K562 (cell line): ENCODE data around the gene CPLX4. TPM values are rescaled to one million over a fixed set of nuclear protein-coding genes. Genes with fewer than 3 reads are reported as not detected.

Experiments used
- CEBPG ChIP-seq, 3 experiments: fragments of 200-800 bp in 1 of 3; sonication (Bioruptor generic) in 1 of 3; sonication (generic) in 1 of 3; formaldehyde crosslinking in 1 of 3; IDR thresholded peaks in 2 of 3; conservative IDR thresholded peaks in 1 of 3; 2 replicates each; pipeline versions ENCODE4 v1.6.1 to v1.8.0; 2016 to 2022; ENCODE audit warnings: missing compliant biosample characterization in 2 of 3, missing genetic modification characterization in 2 of 3, mild to moderate bottlenecking in 1 of 3, missing genetic modification reagents in 1 of 3
- CTBP1 ChIP-seq: fragments of 450-650 bp; IDR thresholded peaks from 2 replicates; pipeline ENCODE4 v1.6.1; 2016; ENCODE audit warnings: borderline replicate concordance
- CXXC5 ChIP-seq: fragments of 250-450 bp; sonication (Bioruptor Pico); IDR thresholded peaks from 2 replicates; pipeline ENCODE4 v1.8.0; 2022; ENCODE audit warnings: inconsistent platforms, mild to moderate bottlenecking, moderate library complexity
- EGR1 ChIP-seq: fragments of 450-650 bp; conservative IDR thresholded peaks from 2 replicates; pipeline ENCODE4 v1.6.1; 2017; ENCODE audit warnings: mild to moderate bottlenecking
- ELF4 ChIP-seq: fragments of 450-650 bp; formaldehyde crosslinking; IDR thresholded peaks from 2 replicates; pipeline ENCODE4 v1.4.0; 2022; ENCODE audit warnings: missing genetic modification characterization
- HNRNPL ChIP-seq: fragments of 200-400 bp; formaldehyde crosslinking; IDR thresholded peaks from 2 replicates; pipeline ENCODE4 v1.6.1; 2017; ENCODE audit warnings: low read depth, mild to moderate bottlenecking, low read length
- MAZ ChIP-seq, 2 experiments: fragments of 450-650 bp in 1 of 2; sonication (generic) in 1 of 2; formaldehyde crosslinking; IDR thresholded peaks in 1 of 2; conservative IDR thresholded peaks in 1 of 2; 2 replicates each; pipeline versions ENCODE4 v1.4.0 to v1.5.0; 2020; ENCODE audit warnings: mild to moderate bottlenecking in 1 of 2, missing genetic modification reagents in 1 of 2
- NR2C1 ChIP-seq, 2 experiments: fragments of 450-650 bp; IDR thresholded peaks; 2 replicates each; pipeline ENCODE4 v1.6.1; 2017; ENCODE audit warnings: mild to moderate bottlenecking in 2 of 2, antibody characterized with exemption in 1 of 2, inconsistent platforms in 1 of 2, missing compliant biosample characterization in 1 of 2, missing genetic modification characterization in 1 of 2
- PCBP1 ChIP-seq: fragments of 200-400 bp; formaldehyde crosslinking; IDR thresholded peaks from 2 replicates; pipeline ENCODE4 v1.6.1; 2018; ENCODE audit warnings: mild to moderate bottlenecking, low read depth, low read length; ENCODE audit not compliant: poor library complexity, severe bottlenecking
- RBBP5 ChIP-seq: fragments of 200-600 bp; sonication (generic); IDR thresholded peaks from 2 replicates; pipeline ENCODE4 v1.6.1; 2012; ENCODE audit warnings: borderline replicate concordance, mild to moderate bottlenecking, low read length, control low read depth, inconsistent platforms; ENCODE audit not compliant: insufficient read depth, poor library complexity, severe bottlenecking
- RBFOX2 ChIP-seq: fragments of 200-400 bp; formaldehyde crosslinking; IDR thresholded peaks from 2 replicates; pipeline ENCODE4 v1.6.1; 2017; ENCODE audit warnings: low read depth, mild to moderate bottlenecking, low read length, moderate library complexity
- XRCC5 ChIP-seq: fragments of 200-400 bp; formaldehyde crosslinking; IDR thresholded peaks from 2 replicates; pipeline ENCODE4 v1.6.1; 2017; ENCODE audit warnings: low read depth, mild to moderate bottlenecking, low read length
- ZNF79 ChIP-seq: fragments of 250-450 bp; sonication (Bioruptor Pico); IDR thresholded peaks from 2 replicates; pipeline ENCODE4 v1.4.0; 2020; ENCODE audit warnings: low read depth, mild to moderate bottlenecking, moderate library complexity
- polyA plus RNA-seq, 8 experiments: library from polyadenylated mRNA; depleted of rRNA in 4 of 8; stranded (reverse) in 5 of 8; unstranded in 3 of 8; fragments of >200 nt; fragmentation: Nextera tagmentation in 2 of 8; fragmentation: Illumina TruSeq in 1 of 8; extraction: Ambion mirVana in 2 of 8; extraction: Trizol in 1 of 8; gene quantifications; 2 replicates each; pipeline versions ENCODE4 v1.2.1 to v1.2.3, GENCODE V29; 2011 to 2014; ENCODE audit warnings: inconsistent platforms in 1 of 8, missing spikeins in 1 of 8
- total RNA-seq, 7 experiments: library from RNA; depleted of rRNA in 6 of 7; stranded (reverse); fragments of >200 nt in 6 of 7; fragmentation: Illumina TruSeq in 2 of 7; extraction: Trizol in 2 of 7; gene quantifications; 2 replicates each; pipeline versions ENCODE4 v1.2.1 to v1.2.3, GENCODE V29; 2011 to 2021; ENCODE audit warnings: low replicate concordance in 1 of 7
- TF ChIP-seq, protein P1 (sequence below), 3 experiments: fragments of 200-800 bp in 1 of 3; sonication (Bioruptor generic) in 1 of 3; sonication (generic) in 1 of 3; formaldehyde crosslinking in 1 of 3; IDR thresholded peaks; 2 replicates each; pipeline versions ENCODE4 v1.6.1 to v1.8.0; 2016 to 2022; ENCODE audit warnings: mild to moderate bottlenecking in 2 of 3, missing compliant biosample characterization in 2 of 3, missing genetic modification characterization in 2 of 3, missing genetic modification reagents in 1 of 3
- TF ChIP-seq, protein P2 (sequence below): sonication (generic); formaldehyde crosslinking; IDR thresholded peaks from 2 replicates; pipeline ENCODE4 v1.9.0; 2022; ENCODE audit warnings: mild to moderate bottlenecking, missing genetic modification reagents
- TF ChIP-seq, protein P3 (sequence below): fragments of 450-650 bp; formaldehyde crosslinking; IDR thresholded peaks from 2 replicates; pipeline ENCODE4 v1.4.0; 2022; ENCODE audit warnings: missing genetic modification characterization
- TF ChIP-seq, protein P4 (sequence below): fragments of 250-450 bp; sonication (Bioruptor Pico); IDR thresholded peaks from 2 replicates; pipeline ENCODE4 v1.9.0; 2021; ENCODE audit warnings: mild to moderate bottlenecking
- TF ChIP-seq, protein P5 (sequence below): fragments of 250-450 bp; sonication (Bioruptor Pico); IDR thresholded peaks from 2 replicates; pipeline ENCODE4 v1.8.0; 2022; ENCODE audit warnings: inconsistent platforms, mild to moderate bottlenecking, moderate library complexity, borderline replicate concordance
- TF ChIP-seq, protein P6 (sequence below): fragments of 200-800 bp; sonication (Bioruptor generic); IDR thresholded peaks from 2 replicates; pipeline ENCODE4 v1.6.1; 2017; ENCODE audit warnings: missing genetic modification characterization, missing compliant biosample characterization

The CPLX4 gene
- total and polyA plus RNA-seq, 9 of the 15 experiments (the other 6 are each of a cell fraction or from before 2014, with no cell fraction given) = not detected

DNA sequence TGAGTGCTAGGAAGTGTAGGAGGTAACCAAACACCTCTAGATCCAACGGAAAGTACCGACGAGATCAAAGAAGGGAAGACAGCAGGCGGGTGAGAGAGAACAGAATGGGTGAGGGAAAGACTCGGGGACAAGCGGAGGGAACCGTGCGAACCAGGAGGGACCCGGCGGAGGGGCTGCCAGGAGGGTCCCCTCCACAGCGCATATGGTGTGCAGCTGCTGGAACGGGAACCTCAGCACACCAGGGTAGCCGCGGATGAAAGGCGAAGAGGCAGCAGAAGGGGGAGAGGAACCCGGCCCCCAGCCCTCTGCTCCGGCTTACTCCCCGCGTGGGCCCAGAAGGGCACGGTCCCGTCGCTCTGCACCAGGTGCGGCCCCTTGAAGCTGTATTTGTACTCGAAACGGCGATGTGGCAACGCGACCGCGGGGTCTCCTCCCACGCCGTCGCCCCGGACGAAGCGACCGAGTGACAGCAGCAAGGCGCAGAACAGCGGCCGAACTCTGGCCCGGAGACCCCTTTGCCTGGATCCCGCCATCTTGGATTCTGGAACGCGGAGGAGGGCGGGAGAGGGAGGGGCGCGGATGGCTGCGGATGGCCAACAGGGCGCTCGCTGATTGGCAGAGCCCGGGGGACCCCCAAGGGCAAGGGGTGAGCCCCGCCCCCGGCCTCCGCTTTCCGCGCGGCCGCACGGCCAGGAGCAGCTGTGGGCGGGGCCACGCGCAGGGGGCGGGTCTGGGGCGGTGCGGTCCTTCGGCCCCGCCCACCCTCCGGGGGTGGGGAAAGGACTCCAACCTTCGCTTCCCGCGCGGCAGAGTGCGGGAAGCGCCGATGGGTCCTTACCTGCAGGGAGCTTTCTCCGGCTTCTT lies 40.5 kb upstream of the CPLX4 start, which contains the start of gene LMAN1 (continued):
- TF ChIP-seq, protein P1, sequence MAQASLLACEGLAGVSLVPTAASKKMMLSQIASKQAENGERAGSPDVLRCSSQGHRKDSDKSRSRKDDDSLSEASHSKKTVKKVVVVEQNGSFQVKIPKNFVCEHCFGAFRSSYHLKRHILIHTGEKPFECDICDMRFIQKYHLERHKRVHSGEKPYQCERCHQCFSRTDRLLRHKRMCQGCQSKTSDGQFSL (CRISPR knock-in tag; IDR thresholded peaks at IDR 0.05) = no peak
- TF ChIP-seq, protein P1 (tag; IDR thresholded peaks at IDR 0.05) = no peak
- TF ChIP-seq RBFOX2 (peak; percentile 98), CXXC5 (CRISPR knock-in tag) (peak; percentile 38; the same call in 1 of the 2 replicates), NR2C1 (IDR thresholded peaks at IDR 0.05) (peak; percentile 70), NR2C1 (tag; IDR thresholded peaks at IDR 0.05) (peak; percentile 76), ELF4 (CRISPR knock-in tag) (no peak), RBBP5 (peak; percentile 61), HNRNPL (no peak), CEBPG (CRISPR knock-in tag; IDR thresholded peaks at IDR 0.05) (peak; percentile 50; the same call in 1 of the 2 replicates), CEBPG (tag; conservative IDR thresholded peaks at IDR 0.05 in 1 of 2, IDR thresholded peaks at IDR 0.05 in 1 of 2) (no peak), CTBP1 (no peak), XRCC5 (no peak), MAZ (CRISPR knock-in tag; conservative IDR thresholded peaks at IDR 0.05 in 1 of 2, IDR thresholded peaks at IDR 0.05 in 1 of 2) (peak in 1 of 2 experiments; percentile 72; a peak in 3 of 4 replicates), PCBP1 (peak; percentile 63), EGR1 (peak; percentile 50), ZNF79 (no peak)
- TF ChIP-seq, protein P2, sequence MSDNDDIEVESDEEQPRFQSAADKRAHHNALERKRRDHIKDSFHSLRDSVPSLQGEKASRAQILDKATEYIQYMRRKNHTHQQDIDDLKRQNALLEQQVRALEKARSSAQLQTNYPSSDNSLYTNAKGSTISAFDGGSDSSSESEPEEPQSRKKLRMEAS (CRISPR knock-in tag) = peak; percentile 55; the same call in 1 of the 2 replicates
- TF ChIP-seq, protein P3, sequence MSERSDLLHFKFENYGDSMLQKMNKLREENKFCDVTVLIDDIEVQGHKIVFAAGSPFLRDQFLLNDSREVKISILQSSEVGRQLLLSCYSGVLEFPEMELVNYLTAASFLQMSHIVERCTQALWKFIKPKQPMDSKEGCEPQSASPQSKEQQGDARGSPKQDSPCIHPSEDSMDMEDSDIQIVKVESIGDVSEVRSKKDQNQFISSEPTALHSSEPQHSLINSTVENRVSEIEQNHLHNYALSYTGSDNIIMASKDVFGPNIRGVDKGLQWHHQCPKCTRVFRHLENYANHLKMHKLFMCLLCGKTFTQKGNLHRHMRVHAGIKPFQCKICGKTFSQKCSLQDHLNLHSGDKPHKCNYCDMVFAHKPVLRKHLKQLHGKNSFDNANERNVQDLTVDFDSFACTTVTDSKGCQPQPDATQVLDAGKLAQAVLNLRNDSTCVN (CRISPR knock-in tag) = no peak
- TF ChIP-seq, protein P4, sequence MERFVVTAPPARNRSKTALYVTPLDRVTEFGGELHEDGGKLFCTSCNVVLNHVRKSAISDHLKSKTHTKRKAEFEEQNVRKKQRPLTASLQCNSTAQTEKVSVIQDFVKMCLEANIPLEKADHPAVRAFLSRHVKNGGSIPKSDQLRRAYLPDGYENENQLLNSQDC (CRISPR knock-in tag) = no peak
- TF ChIP-seq, protein P5, sequence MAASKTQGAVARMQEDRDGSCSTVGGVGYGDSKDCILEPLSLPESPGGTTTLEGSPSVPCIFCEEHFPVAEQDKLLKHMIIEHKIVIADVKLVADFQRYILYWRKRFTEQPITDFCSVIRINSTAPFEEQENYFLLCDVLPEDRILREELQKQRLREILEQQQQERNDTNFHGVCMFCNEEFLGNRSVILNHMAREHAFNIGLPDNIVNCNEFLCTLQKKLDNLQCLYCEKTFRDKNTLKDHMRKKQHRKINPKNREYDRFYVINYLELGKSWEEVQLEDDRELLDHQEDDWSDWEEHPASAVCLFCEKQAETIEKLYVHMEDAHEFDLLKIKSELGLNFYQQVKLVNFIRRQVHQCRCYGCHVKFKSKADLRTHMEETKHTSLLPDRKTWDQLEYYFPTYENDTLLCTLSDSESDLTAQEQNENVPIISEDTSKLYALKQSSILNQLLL (CRISPR knock-in tag) = no peak
- TF ChIP-seq, protein P6, sequence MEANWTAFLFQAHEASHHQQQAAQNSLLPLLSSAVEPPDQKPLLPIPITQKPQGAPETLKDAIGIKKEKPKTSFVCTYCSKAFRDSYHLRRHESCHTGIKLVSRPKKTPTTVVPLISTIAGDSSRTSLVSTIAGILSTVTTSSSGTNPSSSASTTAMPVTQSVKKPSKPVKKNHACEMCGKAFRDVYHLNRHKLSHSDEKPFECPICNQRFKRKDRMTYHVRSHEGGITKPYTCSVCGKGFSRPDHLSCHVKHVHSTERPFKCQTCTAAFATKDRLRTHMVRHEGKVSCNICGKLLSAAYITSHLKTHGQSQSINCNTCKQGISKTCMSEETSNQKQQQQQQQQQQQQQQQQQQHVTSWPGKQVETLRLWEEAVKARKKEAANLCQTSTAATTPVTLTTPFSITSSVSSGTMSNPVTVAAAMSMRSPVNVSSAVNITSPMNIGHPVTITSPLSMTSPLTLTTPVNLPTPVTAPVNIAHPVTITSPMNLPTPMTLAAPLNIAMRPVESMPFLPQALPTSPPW (CRISPR knock-in tag) = peak; percentile 95
